ENCODE data around the gene BCL6B.

- TF ChIP-seq, protein P1, sequence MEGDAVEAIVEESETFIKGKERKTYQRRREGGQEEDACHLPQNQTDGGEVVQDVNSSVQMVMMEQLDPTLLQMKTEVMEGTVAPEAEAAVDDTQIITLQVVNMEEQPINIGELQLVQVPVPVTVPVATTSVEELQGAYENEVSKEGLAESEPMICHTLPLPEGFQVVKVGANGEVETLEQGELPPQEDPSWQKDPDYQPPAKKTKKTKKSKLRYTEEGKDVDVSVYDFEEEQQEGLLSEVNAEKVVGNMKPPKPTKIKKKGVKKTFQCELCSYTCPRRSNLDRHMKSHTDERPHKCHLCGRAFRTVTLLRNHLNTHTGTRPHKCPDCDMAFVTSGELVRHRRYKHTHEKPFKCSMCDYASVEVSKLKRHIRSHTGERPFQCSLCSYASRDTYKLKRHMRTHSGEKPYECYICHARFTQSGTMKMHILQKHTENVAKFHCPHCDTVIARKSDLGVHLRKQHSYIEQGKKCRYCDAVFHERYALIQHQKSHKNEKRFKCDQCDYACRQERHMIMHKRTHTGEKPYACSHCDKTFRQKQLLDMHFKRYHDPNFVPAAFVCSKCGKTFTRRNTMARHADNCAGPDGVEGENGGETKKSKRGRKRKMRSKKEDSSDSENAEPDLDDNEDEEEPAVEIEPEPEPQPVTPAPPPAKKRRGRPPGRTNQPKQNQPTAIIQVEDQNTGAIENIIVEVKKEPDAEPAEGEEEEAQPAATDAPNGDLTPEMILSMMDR (IDR thresholded peaks at IDR 0.05; ENCODE audit: borderline replicate concordance, extremely low read depth, low read length, poor library complexity, severe bottlenecking): no peak
- no peak for TF ChIP-seq EZH2 (IDR thresholded peaks at IDR 0.05; ENCODE audit: borderline replicate concordance, low read depth, low read length, severe bottlenecking)
Measured at GRCh38 chr17:7007143-7007542, 15.7 kb upstream of the BCL6B start.

All from DND-41 (cell line).